Activated CD8-positive, alpha-beta memory T cell treated with anti-CD3 and anti-CD28 coated beads for 1 hour (primary cell): ENCODE data around the gene PPP1R17.

Experiments
- DNase-seq, 2 donors: peaks; one replicate each; pipeline ENCODE4 v3.0.0-alpha.2; 2020; ENCODE audit warnings: low read depth in 1 of 2; ENCODE audit errors: extremely low read depth in 1 of 2

Gene PPP1R17

DNA sequence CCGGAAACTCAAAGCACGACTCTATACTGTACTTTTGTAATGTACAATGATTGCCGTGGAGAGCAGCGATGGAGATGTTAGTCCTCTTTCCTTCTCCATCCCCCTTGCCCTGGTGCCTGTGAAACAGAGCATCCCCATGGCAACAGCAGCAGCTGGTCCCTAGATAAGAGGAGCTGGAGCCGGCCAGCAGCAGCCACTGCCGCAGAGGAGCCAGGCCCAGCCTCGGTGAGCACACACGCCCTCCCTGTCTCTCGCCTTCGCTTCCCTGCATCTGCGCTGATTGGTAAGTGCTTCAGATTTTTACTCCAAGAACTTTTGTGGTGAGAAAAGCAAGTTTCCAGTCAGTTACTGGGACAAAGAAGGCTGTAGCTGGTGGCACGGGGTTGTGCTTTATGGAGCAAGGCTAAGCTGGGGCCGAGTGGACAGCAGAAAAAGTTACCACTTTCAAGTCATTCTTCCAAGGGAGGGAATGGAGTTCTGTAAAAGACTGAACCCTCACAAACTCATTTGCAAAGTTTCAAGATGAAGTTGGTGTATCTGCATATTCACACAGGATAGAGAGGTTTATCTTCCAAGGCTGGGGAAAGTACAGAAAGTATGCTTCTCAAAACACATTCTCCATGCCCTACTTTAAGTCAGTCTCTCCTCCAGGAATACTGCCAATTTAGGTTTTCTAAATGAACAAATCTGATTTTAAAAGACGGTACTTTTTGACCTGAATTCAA lies at the start of gene PPP1R17:
PPP1R17 (plus strand) TSS at position 192 of the 725 bp plus-strand sequence. CDS start 5,227 bp downstream, outside the sequence.
- no peak for DNase-seq

DNA sequence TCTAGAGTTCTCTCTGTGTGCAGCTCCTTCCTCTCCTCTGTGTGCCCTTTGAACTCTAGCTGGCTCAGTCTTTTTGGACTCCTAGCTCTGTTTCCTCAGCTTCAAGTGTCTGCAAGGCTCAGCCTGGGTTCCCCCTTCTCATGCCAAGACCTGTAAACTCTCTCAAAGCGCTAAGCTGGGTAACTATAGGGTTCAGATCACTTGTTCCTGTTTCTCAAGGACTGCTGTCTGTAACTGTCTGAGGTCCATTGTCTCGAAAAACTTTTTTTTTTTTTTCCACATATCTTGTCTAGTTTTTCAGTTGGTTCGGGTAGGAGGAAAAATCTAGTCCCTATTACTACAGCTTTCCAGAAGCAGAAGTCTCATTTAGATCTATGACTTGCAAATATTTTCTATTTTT lies 46.6 kb upstream of the PPP1R17 start:
- no peak for DNase-seq

DNA sequence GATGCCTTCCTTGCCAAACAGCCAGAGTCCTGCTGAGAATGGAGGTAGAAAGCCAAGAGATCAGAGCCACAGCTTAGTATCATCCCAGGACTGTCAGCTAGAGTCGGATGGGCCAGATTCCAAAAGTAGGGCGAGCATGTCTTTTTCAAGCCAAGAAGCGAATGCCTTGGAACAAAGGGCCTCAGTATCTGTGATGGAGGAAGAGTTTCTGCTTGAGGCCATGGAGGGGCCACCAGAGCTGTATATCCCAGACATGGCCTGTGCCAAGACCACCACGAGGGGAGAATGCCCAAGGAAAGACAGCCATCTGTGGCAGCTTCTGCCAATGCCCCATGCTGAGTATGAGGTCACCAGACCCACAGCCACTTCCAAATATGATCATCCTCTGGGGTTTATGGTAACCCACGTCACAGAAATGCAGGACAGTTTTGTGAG lies 44.3 kb upstream of the PPP1R17 start:
- DNase-seq = no peak

DNA sequence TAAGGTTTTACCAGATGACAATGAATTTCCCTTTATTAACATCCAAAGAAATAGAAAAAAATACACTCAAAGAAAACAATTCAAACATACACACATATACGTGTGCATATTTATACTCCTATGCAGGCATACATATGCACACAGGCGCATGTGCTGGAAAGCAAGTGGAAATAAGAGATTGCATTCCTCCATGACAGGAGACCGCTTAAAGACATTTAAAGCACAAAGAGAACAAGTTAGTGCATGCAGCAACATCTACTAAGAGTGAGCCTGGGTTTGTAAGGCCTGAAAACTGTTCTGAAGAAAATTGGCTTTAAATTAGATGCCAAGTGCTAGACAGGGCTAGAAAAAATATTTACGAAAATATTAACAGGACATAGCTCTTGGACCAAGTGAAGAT lies 40.1 kb upstream of the PPP1R17 start:
- DNase-seq = no peak

DNA sequence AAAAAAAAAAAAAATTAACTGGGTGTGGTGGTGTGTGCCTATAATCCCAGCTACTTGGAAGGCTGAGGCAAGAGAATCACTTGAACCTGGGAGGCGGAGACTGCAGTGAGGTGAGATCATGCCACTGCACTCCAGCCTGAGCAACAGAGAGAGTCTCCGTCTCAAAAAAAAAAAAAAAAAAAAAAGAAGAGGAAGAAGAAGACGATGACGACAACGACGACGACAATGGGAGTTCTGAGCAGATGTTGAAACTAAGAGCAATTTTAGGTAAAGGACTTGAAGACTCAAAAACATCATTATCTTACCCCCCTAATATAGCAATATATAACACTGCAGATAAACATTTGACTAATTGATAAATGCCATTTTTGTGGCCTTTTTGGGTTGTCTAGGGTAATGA lies 39.5 kb upstream of the PPP1R17 start:
- DNase-seq = no peak

DNA sequence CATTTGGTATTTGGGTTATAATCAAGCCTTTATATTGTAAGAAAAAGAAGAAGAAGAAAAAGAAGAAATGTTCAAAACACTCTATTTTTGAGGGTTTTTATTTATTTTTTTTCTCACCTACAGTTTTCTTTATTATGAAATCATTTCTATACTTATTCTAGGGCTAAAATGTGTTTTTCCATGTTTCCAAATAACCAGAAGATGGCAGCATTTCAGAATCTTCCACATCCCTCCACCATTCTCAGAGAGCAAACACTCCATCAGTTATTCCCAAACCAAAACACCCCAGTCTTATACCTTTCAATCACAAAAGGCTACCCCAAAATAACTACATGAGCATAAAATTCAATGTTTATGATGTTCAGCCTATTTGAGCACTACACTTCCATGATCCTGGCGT lies 38.7 kb upstream of the PPP1R17 start:
- no peak for DNase-seq

DNA sequence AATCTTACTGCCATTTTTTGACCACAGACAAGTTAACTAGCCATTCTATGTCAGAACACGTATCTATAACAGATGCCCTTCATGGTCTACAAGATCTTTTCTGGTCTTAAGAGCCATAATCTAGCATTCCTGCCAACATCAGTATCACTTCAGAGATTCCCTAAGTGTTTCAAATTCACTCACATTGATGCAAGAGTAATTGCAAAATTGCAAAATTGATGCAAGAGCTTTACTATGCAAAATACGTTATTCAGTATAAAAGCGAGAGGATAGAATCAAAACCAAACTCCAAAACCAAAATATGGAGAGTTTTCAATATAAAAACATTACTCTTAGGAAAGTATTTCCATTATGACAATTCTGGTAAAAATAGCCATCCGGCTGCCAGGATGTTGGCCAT lies 38.1 kb upstream of the PPP1R17 start:
- DNase-seq = no peak

DNA sequence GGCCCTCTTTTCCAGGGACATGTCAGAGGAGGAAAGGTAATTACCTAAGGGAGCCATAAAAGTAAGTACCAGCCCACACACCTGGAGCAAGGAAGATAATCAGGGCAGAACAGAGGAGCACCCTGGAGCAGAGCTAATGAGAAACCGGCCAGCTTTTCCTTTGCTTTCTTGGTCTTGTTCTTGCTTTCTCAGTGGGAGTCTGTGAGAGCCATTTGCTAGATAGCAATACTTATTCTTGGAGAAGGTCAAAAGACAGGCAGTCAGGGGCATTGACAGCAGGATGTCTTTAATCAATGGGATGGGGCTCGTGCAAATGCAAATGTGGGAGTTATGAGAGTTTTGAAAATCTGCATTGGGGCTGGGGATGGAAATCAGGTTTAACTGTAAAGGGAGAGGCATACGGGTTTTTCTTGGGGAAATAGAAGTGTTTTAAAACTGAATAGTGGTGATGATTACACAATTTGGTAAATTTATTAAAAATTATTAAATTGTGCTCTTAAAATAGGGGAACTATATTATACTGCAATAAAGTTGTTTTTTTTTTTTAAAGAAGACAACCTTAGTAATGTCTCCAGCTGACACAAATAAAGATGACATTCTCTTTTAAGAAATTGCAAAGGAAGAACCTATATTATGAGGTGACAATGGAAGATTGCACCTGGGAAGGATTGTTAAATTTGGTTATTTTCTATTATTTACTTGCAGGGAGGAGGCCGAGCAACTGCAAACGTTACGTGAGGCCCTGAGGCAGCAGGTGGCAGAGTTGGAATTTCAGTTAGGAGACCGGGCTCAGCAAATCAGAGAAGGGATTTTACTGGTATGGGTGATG lies 35.6 kb upstream of the PPP1R17 start:
- no peak for DNase-seq

DNA sequence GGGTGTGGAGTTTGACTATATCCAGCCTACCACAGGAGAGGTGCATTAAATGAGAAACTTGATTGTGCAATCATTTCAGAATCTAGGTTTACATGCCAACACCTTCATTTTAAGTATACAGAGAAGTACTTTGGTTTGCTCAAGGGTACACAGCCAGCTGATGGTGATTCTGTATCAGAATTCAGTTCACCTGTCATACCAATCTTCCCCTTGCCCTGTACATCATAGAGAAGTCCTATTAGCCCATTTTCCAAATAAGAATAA lies 35.0 kb upstream of the PPP1R17 start:
- no peak for DNase-seq

DNA sequence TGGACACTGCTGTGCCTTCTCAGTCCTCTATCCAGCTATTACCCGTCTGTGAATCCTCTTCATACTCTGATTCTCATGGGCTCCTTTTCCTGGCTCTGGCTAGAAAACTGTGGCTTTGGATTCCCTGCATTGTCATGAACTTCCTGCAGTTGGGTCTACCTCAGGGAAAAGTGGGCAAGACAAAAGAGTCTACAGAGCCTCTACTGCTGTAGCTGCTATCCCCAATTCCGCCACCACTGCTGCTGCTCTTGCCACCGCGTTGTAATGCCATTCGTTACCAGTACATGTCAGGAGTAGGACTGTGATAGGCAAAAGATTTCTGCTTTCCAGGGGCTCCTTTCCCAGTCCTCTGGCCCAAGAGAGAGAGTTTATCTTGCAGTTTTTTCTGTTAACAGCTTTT lies 23.9 kb upstream of the PPP1R17 start:
- DNase-seq = no peak

DNA sequence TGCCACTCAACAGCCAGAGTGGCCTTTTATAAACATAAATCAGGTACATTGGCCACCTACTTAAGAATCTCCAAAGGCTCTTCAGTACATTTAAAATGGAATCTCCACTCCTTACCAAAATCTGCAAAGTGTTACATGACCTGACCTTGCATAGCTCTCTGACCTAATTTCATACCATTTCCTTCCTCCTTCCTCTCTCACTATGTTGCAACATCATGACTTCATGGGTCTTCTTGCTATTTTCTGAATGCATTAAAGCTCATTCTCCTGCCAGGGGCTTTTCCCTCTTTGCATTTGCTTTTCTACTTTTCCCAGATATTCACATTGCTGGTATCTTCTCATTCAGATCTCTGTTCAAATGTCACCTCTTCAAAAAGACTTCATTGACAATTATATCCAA lies 22.1 kb upstream of the PPP1R17 start:
- DNase-seq = no peak

DNA sequence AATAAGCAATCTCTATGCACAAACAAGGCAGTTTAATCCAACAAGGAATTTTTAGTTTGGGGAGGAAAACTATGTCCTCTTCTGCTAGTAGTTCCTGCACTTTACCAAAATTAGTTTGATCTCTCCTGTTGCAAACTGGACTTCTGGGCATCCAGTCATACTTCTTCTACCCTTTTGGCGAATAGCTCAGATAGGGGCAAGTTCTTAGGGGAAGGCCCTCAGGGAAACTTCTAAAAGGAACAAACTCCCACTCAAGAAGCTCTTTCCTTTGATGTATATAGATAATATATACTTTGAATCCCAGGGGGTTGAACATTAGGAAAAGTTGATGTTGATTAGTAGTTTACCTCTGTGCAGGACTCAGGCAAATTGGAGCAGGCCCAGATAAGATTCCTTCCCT lies 21.5 kb upstream of the PPP1R17 start:
- no peak for DNase-seq

DNA sequence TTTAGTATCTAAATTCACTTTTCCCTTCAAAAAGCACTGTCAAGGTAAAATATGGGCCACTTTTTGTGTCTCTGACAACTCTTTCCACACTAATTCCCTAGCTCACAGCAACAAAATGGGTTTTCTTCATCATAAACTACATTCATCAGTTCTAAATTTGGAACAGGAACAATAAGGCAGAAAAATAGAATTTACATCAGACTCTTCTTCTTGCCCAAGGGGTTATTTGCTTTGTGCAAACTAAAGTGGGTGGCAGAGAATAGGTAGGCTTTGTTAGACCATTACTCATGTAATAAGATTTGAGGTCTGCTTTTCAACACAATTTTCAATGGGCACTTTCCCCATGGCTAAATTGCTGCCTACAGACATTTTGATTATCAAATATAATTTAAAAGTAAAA lies 17.6 kb upstream of the PPP1R17 start:
- no peak for DNase-seq

DNA sequence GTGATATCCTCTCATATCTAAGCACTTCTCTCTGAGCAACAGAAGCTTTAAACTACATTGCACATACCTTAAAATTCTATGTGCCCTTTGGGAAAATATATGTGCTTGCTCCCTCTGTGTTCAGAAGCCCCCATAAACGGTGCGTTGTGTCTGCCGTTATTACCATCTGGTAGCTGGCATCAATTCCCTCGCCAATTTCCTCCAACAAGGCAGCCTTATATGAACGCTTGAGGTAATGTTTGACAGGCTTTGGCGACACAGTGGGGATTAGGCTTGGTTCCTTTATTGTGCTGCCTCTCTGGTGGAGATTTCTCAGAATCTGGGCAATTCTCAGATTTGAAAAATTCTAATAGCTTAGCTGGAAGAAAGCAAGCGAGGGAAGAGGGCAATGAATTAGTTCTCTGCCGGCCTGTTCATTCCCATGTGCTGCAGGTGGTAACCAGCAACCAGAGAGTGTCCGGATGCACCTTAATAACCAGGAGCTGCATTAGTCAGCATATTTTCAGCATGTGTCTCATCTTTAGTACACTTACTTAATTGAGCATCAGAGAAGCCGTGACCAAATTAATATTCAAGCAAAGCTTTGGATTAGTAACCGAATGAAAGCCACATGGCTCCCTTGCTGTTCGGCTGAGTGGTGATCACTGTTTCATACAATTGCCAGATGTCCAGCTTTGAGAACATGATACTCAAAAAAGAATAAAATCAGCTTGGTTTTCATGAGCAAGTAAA lies 7.3 kb upstream of the PPP1R17 start:
- no peak for DNase-seq

DNA sequence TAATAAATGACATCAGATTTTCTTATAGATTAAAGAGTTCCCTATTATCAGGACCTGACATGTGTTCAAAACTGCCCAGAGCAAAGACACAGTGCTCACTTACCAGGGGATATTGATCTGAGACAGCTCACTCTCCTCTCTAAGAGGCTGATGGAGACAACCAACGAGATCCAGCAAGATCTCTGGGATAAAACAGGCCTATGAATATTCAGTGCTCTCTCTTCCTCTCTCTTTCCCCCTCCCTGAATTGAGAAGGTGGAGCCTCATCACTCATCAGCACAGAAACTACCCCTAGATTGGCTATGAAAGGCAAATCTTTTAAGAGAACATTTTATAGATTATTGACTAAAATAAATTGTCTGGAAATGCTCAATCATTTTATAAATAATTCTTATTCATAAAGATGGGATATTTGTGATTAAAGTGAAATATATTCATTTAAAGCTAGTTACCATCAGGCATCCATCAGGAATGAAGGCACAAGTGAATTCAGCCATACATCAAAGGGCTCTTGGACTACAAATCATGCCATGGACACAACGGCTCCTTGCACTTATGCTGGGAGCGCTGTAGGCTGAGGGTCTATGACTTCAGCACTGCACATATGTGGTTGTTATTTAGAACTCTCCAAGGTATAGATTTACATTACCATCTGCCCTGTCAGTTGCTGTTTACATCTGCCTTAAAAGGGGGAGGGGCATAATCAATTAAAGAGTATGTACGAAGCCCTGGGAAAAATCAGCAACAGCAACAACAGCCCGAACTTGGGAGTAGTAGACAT lies 3.4 kb upstream of the PPP1R17 start:
- DNase-seq = no peak

DNA sequence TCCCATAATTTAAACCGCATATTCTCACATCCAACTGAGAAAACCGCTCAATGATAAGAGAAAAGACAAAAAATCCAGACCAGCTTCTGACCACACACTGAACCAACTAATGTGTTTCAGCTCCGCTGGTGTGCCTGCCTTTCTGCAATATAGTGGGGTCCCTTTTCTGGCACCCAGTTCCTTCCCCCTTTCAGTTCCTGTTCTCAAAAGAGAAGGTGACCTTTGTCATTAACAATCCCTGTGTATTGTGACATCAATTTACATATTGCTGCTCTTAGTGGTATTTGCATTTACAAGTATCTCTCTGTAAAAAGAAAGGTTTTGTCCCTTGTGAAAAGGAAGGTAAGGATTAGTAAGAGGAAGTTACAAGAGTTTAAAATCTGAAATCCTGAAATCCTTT lies 1.4 kb downstream of the PPP1R17 start:
- DNase-seq = no peak

DNA sequence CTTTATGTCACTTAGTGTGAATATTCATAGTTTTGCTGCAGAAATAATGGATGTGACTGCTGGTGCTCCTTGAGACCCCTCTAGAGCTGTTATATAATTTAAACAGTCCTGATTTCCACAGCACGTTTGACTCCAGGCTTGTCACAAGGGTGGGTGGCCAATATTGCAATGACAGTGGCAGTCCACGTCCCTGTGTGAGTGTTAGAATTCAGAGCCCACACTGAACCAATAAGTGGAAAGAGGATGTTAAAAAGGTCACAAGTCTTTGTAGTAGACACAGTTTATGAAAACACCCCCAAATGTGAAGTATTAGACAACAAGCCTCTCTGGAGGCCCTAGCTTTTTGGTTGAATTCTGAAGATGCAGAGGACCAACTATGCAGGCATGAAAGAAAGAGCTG lies 2.0 kb downstream of the PPP1R17 start:
- no peak for DNase-seq

DNA sequence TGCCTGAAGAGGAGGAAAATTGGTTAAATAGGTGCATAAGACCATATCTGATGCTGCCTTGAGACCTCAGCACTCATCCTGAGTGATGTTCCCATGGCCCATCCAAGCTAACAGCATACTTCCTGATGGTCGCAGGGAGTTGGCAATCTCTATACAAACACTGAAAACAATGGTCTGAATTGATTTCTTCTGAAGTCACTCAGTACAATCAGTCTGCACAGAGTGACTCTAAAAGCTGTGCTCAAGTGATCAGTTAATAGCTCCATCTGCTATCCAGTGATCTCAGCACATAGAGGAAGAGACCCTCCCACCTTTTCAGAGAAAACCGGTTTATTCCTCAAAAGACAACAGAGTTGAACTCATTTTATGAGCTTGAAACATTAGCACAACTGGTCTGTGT lies 3.9 kb downstream of the PPP1R17 start:
- DNase-seq = no peak

DNA sequence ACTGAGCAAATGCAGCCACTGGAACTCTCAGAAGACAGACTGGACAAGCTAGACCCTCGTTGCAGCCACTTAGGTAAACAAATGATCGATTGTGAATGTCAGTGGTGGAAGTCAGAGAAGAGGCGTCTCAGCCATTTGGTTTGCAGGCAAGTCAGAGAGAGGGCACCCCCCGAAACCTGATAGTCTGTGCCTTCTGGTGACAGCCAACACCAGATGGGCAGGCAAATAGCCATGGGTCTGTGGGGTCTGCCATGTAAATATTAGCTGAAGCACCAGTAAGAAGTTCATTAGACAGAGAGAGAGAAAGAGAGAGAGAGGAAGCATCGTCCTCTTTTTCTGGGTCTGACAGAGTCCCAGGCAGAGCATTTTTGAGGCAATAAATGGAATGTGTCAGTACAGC lies 5.4 kb downstream of the PPP1R17 start:
- no peak for DNase-seq

DNA sequence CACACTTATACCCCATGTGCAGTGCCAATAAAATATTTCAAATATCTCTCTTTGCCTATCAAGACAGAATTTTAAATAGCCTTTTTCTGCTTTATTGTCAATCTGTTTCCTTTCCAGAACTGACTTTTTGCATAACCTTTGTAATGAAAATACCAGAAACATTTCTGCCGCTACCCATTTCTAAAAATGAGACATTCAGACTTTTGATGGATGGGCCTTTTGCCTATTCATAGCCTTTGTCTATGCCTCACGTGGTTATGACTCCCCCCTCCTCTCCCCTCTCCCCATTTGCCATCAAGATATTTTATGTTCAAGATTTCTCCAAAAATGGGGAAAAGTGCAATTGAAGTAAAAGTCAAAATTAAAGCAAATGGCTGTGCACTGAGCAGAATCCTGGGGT lies 5.9 kb downstream of the PPP1R17 start:
- DNase-seq = no peak
